HUES6 (cell line): Measurements from ENCODE around the gene DOC2A.

Experiments
- H3K27ac ChIP-seq: 2 replicates; pipeline ENCODE4 v1.7.0; 2013; ENCODE audit warnings: low read depth, mild to moderate bottlenecking, low read length, inconsistent platforms
- H3K27me3 ChIP-seq: 2 replicates; pipeline ENCODE4 v1.6.1; 2013; ENCODE audit warnings: low read length; ENCODE audit not compliant: control insufficient read depth, insufficient read depth
- H3K36me3 ChIP-seq: 2 replicates; pipeline ENCODE4 v1.6.1; 2013; ENCODE audit warnings: low read length; ENCODE audit not compliant: control insufficient read depth, insufficient read depth
- H3K4me1 ChIP-seq: 2 replicates; pipeline ENCODE4 v1.6.1; 2013; ENCODE audit warnings: low read length; ENCODE audit not compliant: control insufficient read depth, insufficient read depth
- H3K4me3 ChIP-seq: 2 replicates; pipeline ENCODE4 v1.5.1; 2013; ENCODE audit warnings: low read depth, low read length
- H3K9ac ChIP-seq: one replicate; pipeline ENCODE4 v1.6.1; 2013; ENCODE audit warnings: mild to moderate bottlenecking, low read length
- H3K9me3 ChIP-seq: 2 replicates; pipeline ENCODE4 v1.6.1; 2013; ENCODE audit warnings: low read depth, low read length; ENCODE audit not compliant: control insufficient read depth, insufficient read depth

The DOC2A gene

DNA sequence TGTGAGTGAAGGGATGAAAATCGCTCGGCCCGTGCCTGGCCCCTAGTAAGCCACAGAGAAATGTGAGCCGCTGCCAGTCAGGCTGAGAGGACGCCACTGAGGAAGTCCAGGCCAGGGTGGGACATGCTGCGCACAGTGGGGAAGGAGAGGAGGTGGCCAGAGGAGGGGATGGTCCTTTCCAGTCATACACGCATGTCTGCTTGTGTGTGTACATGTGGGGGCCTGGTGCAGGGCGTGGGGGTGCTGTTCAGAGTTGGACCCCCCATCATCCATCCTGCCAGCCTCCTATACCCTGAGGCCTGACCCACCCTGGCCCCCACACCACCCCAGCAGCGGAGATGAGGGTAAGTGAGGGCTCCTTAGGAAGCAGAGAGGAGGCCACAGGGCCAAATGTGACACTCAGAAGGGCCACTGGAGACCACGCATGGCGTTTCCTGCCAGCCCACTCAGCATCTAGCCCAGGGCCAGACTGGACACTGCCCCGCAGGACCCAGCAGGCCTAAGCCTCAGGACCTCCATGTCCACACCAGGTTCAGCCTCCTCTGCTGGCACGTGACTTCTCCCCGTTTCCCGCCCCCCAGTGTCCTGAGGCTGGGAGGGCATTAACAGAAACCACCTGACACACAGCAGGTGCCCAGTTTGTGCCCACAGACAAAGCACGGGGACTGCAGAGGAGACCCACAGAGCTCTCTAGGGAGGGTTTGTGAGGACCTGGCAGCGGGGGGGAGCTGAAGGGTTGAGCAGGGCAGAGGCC, 7.0 kb downstream of the DOC2A start:
- peaks cover 2% of the 10 kb centered on the region; the same call in 1 of the 2 replicates for H3K27me3 ChIP-seq
- H3K9ac ChIP-seq = no peak overlapping the region
- peaks cover 39% of the 10 kb centered on the region for H3K36me3 ChIP-seq
- H3K4me1 ChIP-seq = no peaks in the 10 kb centered on the region
- H3K9me3 ChIP-seq = no peaks in the 10 kb centered on the region
- no peak overlapping the region for H3K4me3 ChIP-seq
- H3K27ac ChIP-seq = no peak overlapping the region

DNA sequence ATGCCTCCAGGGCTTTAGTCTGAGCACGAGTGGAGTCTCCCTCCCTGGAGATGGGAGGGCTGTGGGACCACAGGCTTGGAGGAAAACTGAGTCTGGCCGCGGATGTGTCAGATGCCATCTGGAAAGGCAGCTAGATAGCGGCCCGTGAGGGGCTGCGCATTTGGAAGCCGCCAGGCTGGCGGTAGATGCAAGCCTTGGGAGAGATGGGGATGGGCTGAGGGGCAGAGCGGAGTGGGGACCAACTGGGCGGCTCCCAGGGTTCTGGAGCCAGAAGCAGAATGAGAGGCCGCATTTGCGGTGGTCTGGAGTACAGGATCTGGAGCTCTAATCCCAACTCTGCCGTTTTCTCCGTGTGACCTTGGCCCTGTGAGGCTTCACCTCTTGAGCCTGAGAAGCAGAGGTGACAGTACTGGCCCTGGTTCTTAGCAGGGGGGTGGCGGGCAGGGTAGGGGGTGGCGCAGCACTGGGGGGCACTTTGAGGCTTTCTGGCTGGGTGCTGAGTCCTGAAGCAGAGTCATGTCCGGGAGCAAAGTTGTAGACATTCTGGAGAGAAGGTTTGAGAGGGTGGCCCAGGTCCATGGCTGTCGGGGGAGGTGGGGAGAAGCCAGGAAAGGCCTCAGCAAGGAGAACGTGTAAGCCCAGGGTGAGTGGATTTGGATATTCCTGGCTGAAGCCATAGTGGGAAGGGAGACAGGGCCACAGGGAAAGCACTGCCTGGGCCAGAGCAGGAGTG, 8.0 kb downstream of the DOC2A start:
- H3K36me3 ChIP-seq = peaks cover 40% of the 10 kb centered on the region
- no peaks in the 10 kb centered on the region for H3K4me1 ChIP-seq
- H3K9me3 ChIP-seq = no peaks in the 10 kb centered on the region
- no peak overlapping the region for H3K9ac ChIP-seq
- no peak overlapping the region for H3K4me3 ChIP-seq
- no peak overlapping the region for H3K27ac ChIP-seq
- no peaks in the 10 kb centered on the region for H3K27me3 ChIP-seq

DNA sequence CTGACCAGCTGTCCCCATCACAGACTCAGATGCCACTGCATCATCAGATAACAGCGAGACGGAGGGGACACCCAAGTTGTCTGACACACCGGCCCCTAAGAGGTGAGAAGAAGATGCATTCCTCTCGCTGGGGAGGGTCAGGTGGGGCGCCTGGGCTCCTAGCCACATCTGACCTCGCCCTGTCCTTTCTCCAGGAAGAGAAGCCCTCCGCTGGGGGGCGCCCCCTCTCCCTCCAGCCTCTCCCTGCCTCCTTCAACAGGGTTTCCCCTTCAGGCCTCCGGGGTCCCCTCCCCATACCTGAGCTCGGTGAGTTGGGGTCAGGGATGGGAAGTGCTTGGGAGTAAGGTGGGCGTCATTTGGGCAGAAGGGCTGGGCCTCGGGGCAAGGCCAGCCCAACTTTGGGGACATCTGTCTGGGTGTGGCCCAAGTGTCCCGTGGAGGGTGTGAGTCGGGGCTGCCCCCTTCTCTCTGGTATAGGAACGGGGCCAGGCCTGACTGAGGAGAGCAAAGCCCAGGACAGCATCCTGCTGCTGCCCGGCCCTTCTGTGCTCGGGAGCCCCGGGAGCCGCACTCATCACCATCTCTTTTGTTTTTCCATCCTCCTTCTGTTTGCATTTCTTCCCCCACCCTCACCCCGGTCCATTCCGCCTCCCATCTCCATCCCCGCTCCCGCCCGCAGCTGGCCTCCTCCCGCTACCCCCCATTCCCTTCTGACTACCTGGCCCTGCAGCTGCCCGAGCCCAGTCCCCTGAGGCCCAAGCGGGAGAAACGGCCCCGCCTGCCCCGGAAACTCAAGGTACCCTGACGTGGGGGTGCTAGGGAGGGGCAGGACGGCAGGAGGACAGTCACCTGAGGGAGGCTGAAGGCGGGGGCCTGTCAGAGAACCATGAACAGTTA, 9.8 kb downstream of the DOC2A start:
- Histone ChIP-seq H3K27me3 (no peaks in the 10 kb centered on the region), H3K4me1 (no peaks in the 10 kb centered on the region), H3K36me3 (peaks cover 35% of the 10 kb centered on the region), H3K27ac (no peak overlapping the region), H3K9ac (no peak overlapping the region), H3K9me3 (no peaks in the 10 kb centered on the region), H3K4me3 (no peak overlapping the region)

DNA sequence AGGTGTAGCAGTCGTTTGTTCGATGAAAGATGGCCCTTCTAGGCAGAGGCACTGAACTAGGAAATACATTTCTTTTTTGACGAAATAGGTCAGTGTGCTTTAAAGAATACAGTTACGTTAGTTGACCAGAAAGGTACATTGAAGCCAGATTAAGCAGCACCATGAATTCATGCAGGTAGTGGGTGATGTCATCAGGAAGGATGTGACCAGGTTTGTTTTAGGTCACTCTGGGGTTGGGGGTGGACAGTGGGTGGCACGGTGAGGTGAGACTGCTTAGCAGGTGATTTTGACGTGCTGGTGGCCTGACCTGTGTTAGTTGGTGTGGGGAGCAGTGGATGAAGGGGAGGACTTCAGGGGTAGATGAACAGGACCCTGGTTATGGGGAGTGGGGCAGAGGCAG, 11.2 kb downstream of the DOC2A start:
- no peaks in the 10 kb centered on the region for H3K9me3 ChIP-seq
- no peaks in the 10 kb centered on the region for H3K27me3 ChIP-seq
- no peak overlapping the region for H3K4me3 ChIP-seq
- peaks cover 31% of the 10 kb centered on the region for H3K36me3 ChIP-seq
- H3K27ac ChIP-seq = no peak overlapping the region
- no peak overlapping the region for H3K9ac ChIP-seq
- H3K4me1 ChIP-seq = no peaks in the 10 kb centered on the region

DNA sequence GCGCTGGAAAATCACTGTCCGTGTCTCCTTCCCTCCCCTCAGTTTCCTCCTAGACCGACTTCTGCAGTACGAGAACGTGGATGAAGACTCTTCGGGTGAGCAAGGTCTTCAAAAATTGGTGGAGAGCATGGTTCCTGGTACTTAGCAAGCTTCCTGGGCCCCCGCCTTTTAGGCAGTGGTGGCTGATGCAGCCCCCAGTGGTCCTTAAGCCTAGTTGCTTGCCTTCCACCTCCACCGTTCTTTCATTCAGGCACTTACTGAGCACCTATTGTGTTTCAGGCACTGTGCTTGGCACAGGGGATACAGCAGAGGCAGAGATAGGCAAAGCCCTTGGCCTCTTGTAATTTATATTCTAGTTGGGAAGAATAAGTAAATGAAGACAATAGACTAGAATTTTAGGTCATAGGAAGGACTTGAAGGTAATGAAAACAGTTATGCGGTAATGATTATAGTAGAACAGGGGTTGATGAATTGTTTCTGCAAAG, 14.0 kb downstream of the DOC2A start:
- H3K4me3 ChIP-seq = peak overlapping the region; percentile 87
- H3K36me3 ChIP-seq = peaks cover 34% of the 10 kb centered on the region
- H3K27me3 ChIP-seq = no peaks in the 10 kb centered on the region
- no peak overlapping the region for H3K27ac ChIP-seq
- no peaks in the 10 kb centered on the region for H3K4me1 ChIP-seq
- no peaks in the 10 kb centered on the region for H3K9me3 ChIP-seq
- H3K9ac ChIP-seq = peak overlapping the region; percentile 74

DNA sequence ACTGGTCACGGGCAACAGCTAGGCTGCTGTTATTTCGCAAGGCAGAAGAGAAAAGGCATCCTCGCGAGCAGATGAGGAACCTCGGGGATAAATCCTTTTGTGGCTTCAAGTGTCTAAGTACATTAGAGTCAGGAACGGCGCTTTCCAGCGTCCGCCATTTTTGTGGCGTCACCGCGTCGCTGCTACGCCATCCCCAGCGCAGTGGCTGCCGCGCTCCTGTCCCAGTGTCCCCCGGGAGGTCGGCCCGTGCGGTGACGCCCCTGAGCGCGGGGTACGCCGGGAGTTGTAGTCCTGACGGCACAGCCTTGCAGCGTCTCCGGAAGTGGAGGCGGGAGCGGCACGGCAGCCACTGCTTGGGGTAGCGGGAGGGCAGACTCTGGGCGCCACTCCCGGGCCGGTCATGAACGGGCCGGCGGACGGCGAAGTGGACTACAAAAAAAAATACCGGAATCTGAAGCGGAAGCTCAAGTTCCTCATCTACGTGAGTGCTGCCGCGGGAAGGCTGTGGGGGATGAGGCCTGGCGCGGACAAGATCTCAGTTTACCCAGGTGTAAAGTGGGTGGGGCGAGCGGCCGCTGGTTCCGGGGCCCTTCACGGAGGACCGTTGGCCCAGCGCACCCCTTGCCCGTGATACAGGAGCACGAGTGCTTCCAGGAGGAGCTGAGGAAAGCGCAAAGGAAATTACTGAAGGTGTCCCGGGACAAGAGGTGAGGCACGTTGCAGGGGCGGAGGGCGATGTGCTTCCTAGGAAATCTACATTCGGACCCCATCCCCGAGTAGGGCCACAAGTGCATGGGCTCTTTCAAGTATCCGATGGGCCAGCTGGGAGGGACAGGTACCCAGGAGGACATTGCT, 14.7 kb downstream of the DOC2A start, which contains the start of gene INO80E:
TSS of gene INO80E (plus strand) at position 331 of the 855 bp plus-strand sequence. CDS start at position 401, 70 bp downstream.
- Histone ChIP-seq H3K27ac (peak within 1 kb of the TSS; percentile 95), H3K4me1 (no peaks in the 10 kb centered on the region), H3K9ac (peak within 1 kb of the TSS; percentile 97), H3K4me3 (peak within 1 kb of the TSS; percentile 87), H3K36me3 (peaks cover 39% of the 10 kb centered on the region), H3K27me3 (no peaks in the 10 kb centered on the region), H3K9me3 (no peaks in the 10 kb centered on the region)

DNA sequence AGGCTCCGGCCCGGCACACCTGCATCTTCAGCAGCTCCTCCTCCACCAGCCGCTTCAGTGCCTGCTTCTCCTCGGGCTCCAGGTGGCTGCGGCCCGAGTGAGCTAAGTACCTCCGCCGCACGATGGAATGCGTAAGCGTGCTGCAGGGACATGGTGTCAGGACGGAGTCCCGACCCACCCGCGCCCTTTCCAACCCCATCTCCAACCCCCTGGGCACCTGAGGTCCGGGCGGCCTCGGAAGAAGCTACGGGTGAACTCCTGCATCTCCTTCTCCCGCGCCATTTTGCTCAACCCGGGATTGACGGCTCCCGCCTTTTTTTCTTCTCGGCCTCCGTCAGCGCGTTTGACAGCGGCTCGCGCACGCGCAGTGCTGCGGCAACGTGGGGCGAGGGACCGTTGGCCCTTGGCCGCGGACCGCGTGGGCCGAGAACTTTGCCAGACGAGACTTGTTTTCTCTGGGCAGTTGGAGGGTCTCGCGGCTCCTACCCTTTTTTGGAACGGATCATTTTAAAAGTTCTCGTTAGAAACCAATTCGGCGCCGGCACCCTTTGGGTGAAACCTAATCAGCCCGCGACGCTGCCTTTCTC, 15.4 kb downstream of the DOC2A start, which contains the start of gene HIRIP3:
TSS of gene HIRIP3 (minus strand) at position 294 of the 587 bp plus-strand sequence. CDS start at position 282, 12 bp downstream.
- H3K4me1 ChIP-seq = no peaks in the 10 kb centered on the region
- H3K27ac ChIP-seq = peak within 1 kb of the TSS; percentile 95
- no peaks in the 10 kb centered on the region for H3K9me3 ChIP-seq
- no peaks in the 10 kb centered on the region for H3K27me3 ChIP-seq
- H3K9ac ChIP-seq = peak within 1 kb of the TSS; percentile 97
- H3K4me3 ChIP-seq = peak within 1 kb of the TSS; percentile 87
- peaks cover 45% of the 10 kb centered on the region for H3K36me3 ChIP-seq

DNA sequence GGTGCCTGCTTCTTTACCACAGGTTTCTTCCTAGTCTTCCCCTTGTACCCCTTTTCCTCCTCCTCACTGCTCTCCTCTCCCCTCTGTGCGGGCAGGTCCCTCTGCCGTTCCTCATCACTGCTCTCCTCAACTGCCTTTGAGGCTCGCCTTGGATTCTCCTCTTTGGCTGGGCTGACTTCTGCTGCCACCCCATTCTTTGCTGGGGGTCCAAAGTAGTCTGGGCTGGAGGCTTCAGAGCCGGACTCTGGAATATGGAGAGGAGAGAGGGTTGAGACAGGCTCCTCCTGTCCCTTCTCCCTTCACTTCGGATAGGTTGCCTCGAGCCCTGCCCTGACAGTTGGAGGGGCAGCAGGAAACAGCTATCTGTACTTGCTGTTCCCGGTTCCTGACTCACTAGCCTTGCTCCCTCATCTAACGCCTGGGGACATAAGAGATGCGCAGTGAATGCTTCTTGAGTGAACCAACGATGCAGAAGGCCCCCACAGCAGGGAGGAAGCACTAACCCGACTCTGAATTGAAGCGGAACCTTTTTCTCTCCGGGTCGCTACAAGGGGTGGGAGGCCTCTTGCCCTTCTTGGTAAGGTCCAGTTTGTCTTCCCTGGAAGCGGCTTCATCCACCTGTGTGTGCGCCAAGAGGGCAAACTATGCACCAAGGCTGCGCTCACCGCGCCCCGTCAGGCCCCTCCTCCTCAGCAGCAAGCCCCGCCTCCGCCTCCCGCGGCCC, 16.1 kb downstream of the DOC2A start:
- H3K27ac ChIP-seq = peak overlapping the region; percentile 95; the same call in 1 of the 2 replicates
- H3K9me3 ChIP-seq = no peaks in the 10 kb centered on the region
- no peaks in the 10 kb centered on the region for H3K4me1 ChIP-seq
- H3K9ac ChIP-seq = peak overlapping the region; percentile 97
- H3K27me3 ChIP-seq = no peaks in the 10 kb centered on the region
- peaks cover 49% of the 10 kb centered on the region for H3K36me3 ChIP-seq
- peak overlapping the region; percentile 87 for H3K4me3 ChIP-seq

DNA sequence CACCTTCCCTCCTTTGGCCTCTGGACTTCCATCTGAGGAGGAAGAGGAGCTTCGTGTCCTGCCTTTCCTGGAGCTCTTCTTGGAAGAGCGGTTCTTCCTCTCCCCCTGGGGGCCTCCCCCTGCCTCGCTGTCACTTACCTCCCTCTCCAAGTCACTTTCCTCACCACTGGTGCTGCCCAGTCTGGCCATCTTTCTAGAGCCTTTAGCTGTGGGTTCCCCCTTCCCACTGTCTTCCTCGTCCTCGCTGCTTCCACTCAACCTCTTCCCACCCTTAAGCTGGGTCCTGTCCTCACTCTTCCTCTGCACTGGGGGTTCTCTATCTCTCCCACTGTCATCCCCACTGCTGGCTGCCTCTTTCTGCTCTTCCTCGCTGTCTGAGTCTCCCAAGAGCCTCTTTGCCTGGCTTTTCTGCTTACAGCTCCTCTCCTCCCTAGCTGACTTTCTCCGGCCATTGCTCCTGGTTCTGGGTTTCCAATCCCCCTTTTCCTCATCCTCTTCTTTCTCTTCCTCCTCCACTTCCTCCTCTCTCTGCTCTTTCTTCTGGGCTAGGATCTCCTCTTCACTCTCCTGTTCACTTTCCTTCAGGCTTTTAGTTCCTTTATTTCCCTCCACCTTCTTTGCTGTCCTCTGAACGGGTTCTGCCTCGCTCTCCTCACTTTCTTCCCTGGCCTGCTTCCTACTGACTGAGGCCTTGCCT, 16.8 kb downstream of the DOC2A start:
- H3K4me1 ChIP-seq = no peaks in the 10 kb centered on the region
- H3K36me3 ChIP-seq = peaks cover 51% of the 10 kb centered on the region
- H3K27ac ChIP-seq = no peak overlapping the region
- peak overlapping the region; percentile 87; the same call in 1 of the 2 replicates for H3K4me3 ChIP-seq
- H3K27me3 ChIP-seq = no peaks in the 10 kb centered on the region
- H3K9ac ChIP-seq = no peak overlapping the region
- no peaks in the 10 kb centered on the region for H3K9me3 ChIP-seq
